ENCODE measurements around the gene TEX13D. TPM values are rescaled to one million over a fixed set of nuclear protein-coding genes. Genes with fewer than 3 reads are reported as not detected.

Gene TEX13D
- total RNA-seq, 1 donor from 2014 or later = not detected

DNA sequence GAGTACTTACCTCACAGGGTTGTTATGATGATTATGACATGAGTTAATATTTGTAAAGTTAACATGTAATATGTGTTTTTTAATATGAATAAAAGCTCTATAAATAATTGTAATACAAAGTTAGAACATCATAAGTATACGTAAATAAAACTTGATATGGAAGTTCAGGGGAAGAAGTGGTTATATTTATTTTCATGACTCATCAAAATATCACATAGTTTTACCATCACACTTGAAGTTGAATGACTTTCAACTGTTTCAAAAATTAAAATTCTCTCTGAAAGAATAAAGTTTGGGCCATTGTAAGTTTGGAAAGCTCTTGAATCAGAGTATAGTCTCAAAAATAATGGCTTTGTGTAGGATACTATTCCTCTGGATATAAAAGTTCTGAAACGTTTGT is 22.2 kb downstream of the TEX13D start:
- no peaks in the 10 kb centered on the region for H3K27me3 ChIP-seq (ENCODE audit: low read depth)
- no peak overlapping the region for H3K27ac ChIP-seq
- H3K9me3 ChIP-seq = no peaks in the 10 kb centered on the region
- DNase-seq = no peak
- TF ChIP-seq, protein P1, sequence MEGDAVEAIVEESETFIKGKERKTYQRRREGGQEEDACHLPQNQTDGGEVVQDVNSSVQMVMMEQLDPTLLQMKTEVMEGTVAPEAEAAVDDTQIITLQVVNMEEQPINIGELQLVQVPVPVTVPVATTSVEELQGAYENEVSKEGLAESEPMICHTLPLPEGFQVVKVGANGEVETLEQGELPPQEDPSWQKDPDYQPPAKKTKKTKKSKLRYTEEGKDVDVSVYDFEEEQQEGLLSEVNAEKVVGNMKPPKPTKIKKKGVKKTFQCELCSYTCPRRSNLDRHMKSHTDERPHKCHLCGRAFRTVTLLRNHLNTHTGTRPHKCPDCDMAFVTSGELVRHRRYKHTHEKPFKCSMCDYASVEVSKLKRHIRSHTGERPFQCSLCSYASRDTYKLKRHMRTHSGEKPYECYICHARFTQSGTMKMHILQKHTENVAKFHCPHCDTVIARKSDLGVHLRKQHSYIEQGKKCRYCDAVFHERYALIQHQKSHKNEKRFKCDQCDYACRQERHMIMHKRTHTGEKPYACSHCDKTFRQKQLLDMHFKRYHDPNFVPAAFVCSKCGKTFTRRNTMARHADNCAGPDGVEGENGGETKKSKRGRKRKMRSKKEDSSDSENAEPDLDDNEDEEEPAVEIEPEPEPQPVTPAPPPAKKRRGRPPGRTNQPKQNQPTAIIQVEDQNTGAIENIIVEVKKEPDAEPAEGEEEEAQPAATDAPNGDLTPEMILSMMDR (IDR thresholded peaks at IDR 0.05) = no peak
- H3K4me3 ChIP-seq = no peak overlapping the region
- ATAC-seq = no peak
- no peaks in the 10 kb centered on the region for H3K4me1 ChIP-seq
- intact Hi-C loops (cut with DNase I) = no loop called here
- H3K36me3 ChIP-seq = no peaks in the 10 kb centered on the region

- DNase-seq = no peak
- intact Hi-C loops (cut with DNase I) = no loop called here
Measured at GRCh38 chrX:124358800-124359383, 26.4 kb downstream of the TEX13D start.

GRCh38 chrX:124362072-124362471 is 29.6 kb downstream of the TEX13D start:
- H3K27me3 ChIP-seq (ENCODE audit: low read depth) = no peaks in the 10 kb centered on the region
- intact Hi-C loops (cut with DNase I) = no loop called here
- no peaks in the 10 kb centered on the region for H3K4me1 ChIP-seq
- no peaks in the 10 kb centered on the region for H3K9me3 ChIP-seq
- H3K4me3 ChIP-seq = no peak overlapping the region
- no peak overlapping the region for H3K27ac ChIP-seq
- H3K36me3 ChIP-seq = no peaks in the 10 kb centered on the region
- DNase-seq (no peak), ATAC-seq (no peak)
- TF ChIP-seq, protein P1 (IDR thresholded peaks at IDR 0.05) = no peak

More at GRCh38 chrX:124358800-124359383, 26.4 kb downstream of the TEX13D start:
- ATAC-seq = no peak
- Histone ChIP-seq H3K27ac (no peak overlapping the region), H3K36me3 (no peaks in the 10 kb centered on the region), H3K4me1 (no peaks in the 10 kb centered on the region), H3K4me3 (no peak overlapping the region), H3K27me3 (ENCODE audit: low read depth) (no peaks in the 10 kb centered on the region), H3K9me3 (no peaks in the 10 kb centered on the region)
- TF ChIP-seq, protein P1 (IDR thresholded peaks at IDR 0.05) = no peak

GRCh38 chrX:124362761-124363160 is 30.3 kb downstream of the TEX13D start:
- no peaks in the 10 kb centered on the region for H3K9me3 ChIP-seq
- H3K27ac ChIP-seq = no peak overlapping the region
- no peaks in the 10 kb centered on the region for H3K4me1 ChIP-seq
- intact Hi-C loops (cut with DNase I) = no loop called here
- no peak for ATAC-seq
- TF ChIP-seq, protein P1 (IDR thresholded peaks at IDR 0.05) = no peak
- no peaks in the 10 kb centered on the region for H3K36me3 ChIP-seq
- H3K4me3 ChIP-seq = no peak overlapping the region
- DNase-seq = no peak
- no peaks in the 10 kb centered on the region for H3K27me3 ChIP-seq (ENCODE audit: low read depth)

GRCh38 chrX:124369722-124370121 is 37.3 kb downstream of the TEX13D start:
- Histone ChIP-seq H3K9me3 (no peaks in the 10 kb centered on the region), H3K4me3 (no peak overlapping the region), H3K27ac (no peak overlapping the region), H3K4me1 (no peaks in the 10 kb centered on the region), H3K36me3 (no peaks in the 10 kb centered on the region), H3K27me3 (ENCODE audit: low read depth) (no peaks in the 10 kb centered on the region)
- ATAC-seq (no peak), DNase-seq (no peak)
- intact Hi-C loops (cut with DNase I) = no loop called here
- TF ChIP-seq, protein P1 (IDR thresholded peaks at IDR 0.05) = no peak
